Measurements from ENCODE around the gene MYLK. TPM values are rescaled to one million over a fixed set of nuclear protein-coding genes. Genes with fewer than 3 reads are reported as not detected.

The MYLK gene
- total RNA-seq, 2 donors from 2014 or later, result 30.5 to 85.1 TPM

GRCh38 chr3:123734527-123734902 is 149.6 kb downstream of the MYLK start:
- Histone ChIP-seq H3K27me3 (no peaks in the 10 kb centered on the region), H3K9me3 (no peaks in the 10 kb centered on the region), H3K36me3 (no peaks in the 10 kb centered on the region), H3K4me1 (no peaks in the 10 kb centered on the region), H3K4me3 (no peak overlapping the region), H3K27ac (no peak overlapping the region)
- TF ChIP-seq CTCF (IDR thresholded peaks at IDR 0.05), result no peak
- no peak for DNase-seq (ENCODE audit: low spot score)

DNA sequence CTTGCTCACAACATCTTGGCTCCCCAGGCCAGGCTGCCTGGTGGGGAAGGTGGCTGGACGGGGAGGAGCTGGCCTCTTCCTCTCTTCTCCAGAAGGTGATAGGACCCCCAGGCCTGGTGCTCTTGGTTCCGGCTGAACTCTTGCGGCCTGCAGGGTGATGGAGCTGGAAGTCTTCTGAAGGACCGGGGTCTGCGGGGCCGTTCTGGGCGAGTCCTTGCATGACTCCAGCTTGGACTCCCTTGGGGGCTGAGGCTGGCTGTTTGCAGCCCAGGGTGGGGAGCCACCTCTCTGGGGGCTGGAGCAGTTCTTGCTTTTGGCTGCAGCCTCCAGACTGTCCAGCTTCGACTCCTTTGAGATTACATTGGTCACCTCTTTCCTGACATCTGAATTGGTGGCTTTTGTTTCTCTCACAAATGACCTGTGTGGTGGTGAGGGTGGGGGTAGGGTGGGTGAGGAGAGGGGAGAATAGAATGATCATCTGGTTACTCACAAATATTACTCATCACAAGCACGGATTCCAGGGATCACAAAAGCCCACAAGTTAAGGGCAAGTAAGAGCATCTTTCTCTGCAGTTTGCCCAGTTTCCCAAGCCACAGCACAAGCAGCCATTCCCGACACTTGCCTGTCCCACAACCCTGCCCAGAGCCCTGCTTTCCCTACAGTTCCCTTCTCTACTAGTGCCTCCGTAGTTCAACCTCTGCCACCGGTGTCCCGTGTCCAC is 150.2 kb downstream of the MYLK start:
- no peak overlapping the region for H3K27ac ChIP-seq
- no peak for TF ChIP-seq CTCF (IDR thresholded peaks at IDR 0.05)
- no peak for DNase-seq (ENCODE audit: low spot score)
- H3K9me3 ChIP-seq, result no peaks in the 10 kb centered on the region
- H3K36me3 ChIP-seq, result no peaks in the 10 kb centered on the region
- H3K4me3 ChIP-seq, result no peak overlapping the region
- H3K4me1 ChIP-seq, result no peaks in the 10 kb centered on the region
- no peaks in the 10 kb centered on the region for H3K27me3 ChIP-seq

- DNase-seq (ENCODE audit: low spot score), result no peak
- Histone ChIP-seq H3K27me3 (no peaks in the 10 kb centered on the region), H3K9me3 (no peaks in the 10 kb centered on the region), H3K36me3 (no peaks in the 10 kb centered on the region), H3K4me1 (no peaks in the 10 kb centered on the region), H3K27ac (no peak overlapping the region), H3K4me3 (no peak overlapping the region)
- TF ChIP-seq CTCF (IDR thresholded peaks at IDR 0.05), result no peak
Observed at GRCh38 chr3:123733341-123733740, 150.8 kb downstream of the MYLK start.

- Histone ChIP-seq H3K27ac (no peak overlapping the region), H3K9me3 (no peaks in the 10 kb centered on the region), H3K27me3 (no peaks in the 10 kb centered on the region), H3K4me3 (no peak overlapping the region), H3K36me3 (no peaks in the 10 kb centered on the region), H3K4me1 (no peaks in the 10 kb centered on the region)
- TF ChIP-seq CTCF (IDR thresholded peaks at IDR 0.05), result no peak
- DNase-seq (ENCODE audit: low spot score), result no peak
Observed at GRCh38 chr3:123732447-123732846, 151.7 kb downstream of the MYLK start.

DNA sequence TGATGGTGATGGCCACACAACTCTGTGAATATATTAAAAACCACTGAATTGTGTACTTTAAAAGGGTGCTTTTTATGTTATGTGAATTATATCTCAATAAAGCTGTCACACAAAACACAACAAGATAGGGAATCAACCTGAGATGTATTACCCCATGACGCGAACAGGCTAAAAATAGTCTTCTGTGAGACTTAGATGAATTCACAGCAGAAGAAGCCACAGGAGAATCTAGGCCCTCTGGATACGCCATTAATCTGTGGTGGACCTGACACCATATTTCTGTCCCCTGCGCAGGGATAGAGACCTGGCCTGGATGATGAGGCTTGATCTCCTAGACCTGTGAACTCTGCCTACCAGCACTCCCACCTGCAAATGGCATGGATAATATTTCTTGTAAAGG is 153.3 kb downstream of the MYLK start:
- Histone ChIP-seq H3K27ac (no peak overlapping the region), H3K36me3 (no peaks in the 10 kb centered on the region), H3K9me3 (no peaks in the 10 kb centered on the region), H3K4me1 (no peaks in the 10 kb centered on the region), H3K27me3 (no peaks in the 10 kb centered on the region), H3K4me3 (no peak overlapping the region)
- DNase-seq (ENCODE audit: low spot score), result no peak
- TF ChIP-seq CTCF (IDR thresholded peaks at IDR 0.05), result no peak

GRCh38 chr3:123728991-123729390 is 155.1 kb downstream of the MYLK start:
- TF ChIP-seq CTCF (IDR thresholded peaks at IDR 0.05), result no peak
- Histone ChIP-seq H3K4me1 (no peaks in the 10 kb centered on the region), H3K36me3 (no peaks in the 10 kb centered on the region), H3K9me3 (no peaks in the 10 kb centered on the region), H3K27me3 (no peaks in the 10 kb centered on the region), H3K4me3 (no peak overlapping the region), H3K27ac (no peak overlapping the region)
- no peak for DNase-seq (ENCODE audit: low spot score)
